ENCODE data around the gene TNFRSF13B. TPM values are rescaled to one million over a fixed set of nuclear protein-coding genes. Genes with fewer than 3 reads are reported as not detected.

Gene TNFRSF13B
- total and polyA plus RNA-seq, 2 experiments from 2014 or later = 0.24 TPM; not detected in 1

DNA sequence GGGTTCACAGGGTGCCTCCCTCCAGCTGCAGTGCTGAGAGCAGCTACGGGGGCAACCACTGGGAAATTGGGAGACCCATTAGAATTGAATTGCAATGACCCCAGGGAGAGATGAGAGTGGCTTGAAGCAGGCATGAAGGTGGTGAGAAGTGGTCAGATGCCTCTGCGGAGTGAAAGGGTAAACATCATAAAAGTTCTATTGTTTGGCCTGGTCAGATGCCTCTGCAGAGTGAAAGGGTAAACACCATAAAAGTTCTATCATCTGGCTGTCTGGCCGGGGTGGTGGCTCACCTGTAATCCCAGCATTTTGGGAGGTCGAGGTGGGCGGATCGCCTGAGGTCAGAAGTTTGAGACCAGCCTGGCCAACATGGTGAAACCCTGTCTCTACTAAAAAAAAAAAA lies 53.5 kb downstream of the TNFRSF13B start:
- no peaks in the 10 kb centered on the region for H3K79me2 ChIP-seq (replicated peaks; ENCODE audit: insufficient read depth)
- H3K27ac Mint-ChIP-seq = no peak overlapping the region
- no peaks in the 10 kb centered on the region for H3K36me3 ChIP-seq (ENCODE audit: insufficient read depth)
- no peaks in the 10 kb centered on the region for H3K9me2 ChIP-seq (ENCODE audit: insufficient read depth)
- no peaks in the 10 kb centered on the region for H3K9me3 Mint-ChIP-seq
- peaks cover 3% of the 10 kb centered on the region for H3K27me3 Mint-ChIP-seq (ENCODE audit: insufficient read depth, low read depth, poor library complexity)
- H4K20me1 ChIP-seq (replicated peaks; ENCODE audit: insufficient read depth) = no peaks in the 10 kb centered on the region
- no peak for ATAC-seq
- no peak for TF ChIP-seq POLR2AphosphoS5 (IDR thresholded peaks at IDR 0.05; ENCODE audit: low read depth)
- TF ChIP-seq, protein P1, sequence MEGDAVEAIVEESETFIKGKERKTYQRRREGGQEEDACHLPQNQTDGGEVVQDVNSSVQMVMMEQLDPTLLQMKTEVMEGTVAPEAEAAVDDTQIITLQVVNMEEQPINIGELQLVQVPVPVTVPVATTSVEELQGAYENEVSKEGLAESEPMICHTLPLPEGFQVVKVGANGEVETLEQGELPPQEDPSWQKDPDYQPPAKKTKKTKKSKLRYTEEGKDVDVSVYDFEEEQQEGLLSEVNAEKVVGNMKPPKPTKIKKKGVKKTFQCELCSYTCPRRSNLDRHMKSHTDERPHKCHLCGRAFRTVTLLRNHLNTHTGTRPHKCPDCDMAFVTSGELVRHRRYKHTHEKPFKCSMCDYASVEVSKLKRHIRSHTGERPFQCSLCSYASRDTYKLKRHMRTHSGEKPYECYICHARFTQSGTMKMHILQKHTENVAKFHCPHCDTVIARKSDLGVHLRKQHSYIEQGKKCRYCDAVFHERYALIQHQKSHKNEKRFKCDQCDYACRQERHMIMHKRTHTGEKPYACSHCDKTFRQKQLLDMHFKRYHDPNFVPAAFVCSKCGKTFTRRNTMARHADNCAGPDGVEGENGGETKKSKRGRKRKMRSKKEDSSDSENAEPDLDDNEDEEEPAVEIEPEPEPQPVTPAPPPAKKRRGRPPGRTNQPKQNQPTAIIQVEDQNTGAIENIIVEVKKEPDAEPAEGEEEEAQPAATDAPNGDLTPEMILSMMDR (conservative IDR thresholded peaks at IDR 0.05; ENCODE audit: low read depth in 2 of 2) = no peak
- no peak for TF ChIP-seq NANOG (IDR thresholded peaks at IDR 0.05; ENCODE audit: borderline replicate concordance)
- TF ChIP-seq JUNB (IDR thresholded peaks at IDR 0.05; ENCODE audit: unreplicated experiment) = no peak
- no peak for TF ChIP-seq EZH2phosphoT487 (IDR thresholded peaks at IDR 0.05; ENCODE audit: unreplicated experiment)
- no peak for TF ChIP-seq STAT1 (IDR thresholded peaks at IDR 0.05; ENCODE audit: unreplicated experiment)
- no peak for TF ChIP-seq ZNF114 (CRISPR knock-in tag; IDR thresholded peaks at IDR 0.05)
- TF ChIP-seq CREB1 (CRISPR knock-in tag; IDR thresholded peaks at IDR 0.05; ENCODE audit: low read depth) = no peak
- no peak for TF ChIP-seq EZH2 (IDR thresholded peaks at IDR 0.05; ENCODE audit: low read depth, unreplicated experiment)
- no peak for TF ChIP-seq ZNF331 (CRISPR knock-in tag; IDR thresholded peaks at IDR 0.05; ENCODE audit: low read depth)
- H3K4me3 ChIP-seq = no peak overlapping the region
- peaks cover 3% of the 10 kb centered on the region; the same call in 1 of the 3 replicates for H3K4me1 Mint-ChIP-seq
- H3K4me1 ChIP-seq (ENCODE audit: insufficient read depth) = no peaks in the 10 kb centered on the region
- no peak for DNase-seq (ENCODE audit: low spot score)
- H3K4me3 Mint-ChIP-seq = no peak overlapping the region
- H3K4me2 ChIP-seq = no peak overlapping the region
- H3K27me3 ChIP-seq (ENCODE audit: insufficient read depth) = no peaks in the 10 kb centered on the region
- H3K36me3 Mint-ChIP-seq (ENCODE audit: low read depth) = no peaks in the 10 kb centered on the region
- no peak overlapping the region for H3K27ac ChIP-seq (ENCODE audit: low read depth)
- no peak overlapping the region for H2AFZ ChIP-seq
- no peaks in the 10 kb centered on the region for H3F3A ChIP-seq (replicated peaks; ENCODE audit: low read depth)

DNA sequence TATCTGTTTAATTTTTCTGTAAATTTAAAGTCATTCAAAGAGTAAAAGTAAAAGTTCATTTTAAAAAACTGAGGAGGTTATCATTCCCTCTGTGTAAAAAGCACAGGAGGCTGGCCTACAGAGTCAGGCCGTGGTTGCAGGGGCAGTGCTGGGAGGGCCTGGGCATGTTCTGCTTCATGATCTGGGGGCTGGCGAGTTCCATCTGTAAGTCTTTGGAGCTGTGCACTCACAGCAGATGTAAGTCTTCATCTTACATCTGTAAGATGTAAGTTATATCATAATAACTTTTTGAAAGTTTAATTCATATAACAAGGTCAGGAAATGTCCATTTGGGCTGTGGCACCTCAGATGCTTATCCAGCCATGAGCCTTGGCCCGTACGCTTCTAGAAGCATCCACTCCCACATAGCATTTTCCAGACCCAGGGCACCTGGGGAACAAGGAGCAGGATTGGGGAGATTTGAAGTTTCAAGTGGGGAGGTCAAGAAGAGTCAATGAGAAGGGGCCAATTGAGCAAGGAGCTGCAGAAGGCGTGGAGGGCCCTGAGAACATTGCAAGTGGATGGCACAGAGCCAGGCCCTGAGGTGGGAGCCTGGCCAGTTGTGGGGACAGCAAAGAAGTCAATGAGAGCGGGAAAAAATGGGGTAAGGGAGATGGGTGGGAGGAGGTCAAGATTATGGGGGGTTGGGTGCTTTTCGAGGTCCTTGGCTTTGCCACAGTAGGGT lies 54.1 kb downstream of the TNFRSF13B start:
- peaks cover 3% of the 10 kb centered on the region for H3K27me3 Mint-ChIP-seq (ENCODE audit: insufficient read depth, low read depth, poor library complexity)
- H3K4me2 ChIP-seq = no peak overlapping the region
- no peak for DNase-seq (ENCODE audit: low spot score)
- TF ChIP-seq, protein P2, sequence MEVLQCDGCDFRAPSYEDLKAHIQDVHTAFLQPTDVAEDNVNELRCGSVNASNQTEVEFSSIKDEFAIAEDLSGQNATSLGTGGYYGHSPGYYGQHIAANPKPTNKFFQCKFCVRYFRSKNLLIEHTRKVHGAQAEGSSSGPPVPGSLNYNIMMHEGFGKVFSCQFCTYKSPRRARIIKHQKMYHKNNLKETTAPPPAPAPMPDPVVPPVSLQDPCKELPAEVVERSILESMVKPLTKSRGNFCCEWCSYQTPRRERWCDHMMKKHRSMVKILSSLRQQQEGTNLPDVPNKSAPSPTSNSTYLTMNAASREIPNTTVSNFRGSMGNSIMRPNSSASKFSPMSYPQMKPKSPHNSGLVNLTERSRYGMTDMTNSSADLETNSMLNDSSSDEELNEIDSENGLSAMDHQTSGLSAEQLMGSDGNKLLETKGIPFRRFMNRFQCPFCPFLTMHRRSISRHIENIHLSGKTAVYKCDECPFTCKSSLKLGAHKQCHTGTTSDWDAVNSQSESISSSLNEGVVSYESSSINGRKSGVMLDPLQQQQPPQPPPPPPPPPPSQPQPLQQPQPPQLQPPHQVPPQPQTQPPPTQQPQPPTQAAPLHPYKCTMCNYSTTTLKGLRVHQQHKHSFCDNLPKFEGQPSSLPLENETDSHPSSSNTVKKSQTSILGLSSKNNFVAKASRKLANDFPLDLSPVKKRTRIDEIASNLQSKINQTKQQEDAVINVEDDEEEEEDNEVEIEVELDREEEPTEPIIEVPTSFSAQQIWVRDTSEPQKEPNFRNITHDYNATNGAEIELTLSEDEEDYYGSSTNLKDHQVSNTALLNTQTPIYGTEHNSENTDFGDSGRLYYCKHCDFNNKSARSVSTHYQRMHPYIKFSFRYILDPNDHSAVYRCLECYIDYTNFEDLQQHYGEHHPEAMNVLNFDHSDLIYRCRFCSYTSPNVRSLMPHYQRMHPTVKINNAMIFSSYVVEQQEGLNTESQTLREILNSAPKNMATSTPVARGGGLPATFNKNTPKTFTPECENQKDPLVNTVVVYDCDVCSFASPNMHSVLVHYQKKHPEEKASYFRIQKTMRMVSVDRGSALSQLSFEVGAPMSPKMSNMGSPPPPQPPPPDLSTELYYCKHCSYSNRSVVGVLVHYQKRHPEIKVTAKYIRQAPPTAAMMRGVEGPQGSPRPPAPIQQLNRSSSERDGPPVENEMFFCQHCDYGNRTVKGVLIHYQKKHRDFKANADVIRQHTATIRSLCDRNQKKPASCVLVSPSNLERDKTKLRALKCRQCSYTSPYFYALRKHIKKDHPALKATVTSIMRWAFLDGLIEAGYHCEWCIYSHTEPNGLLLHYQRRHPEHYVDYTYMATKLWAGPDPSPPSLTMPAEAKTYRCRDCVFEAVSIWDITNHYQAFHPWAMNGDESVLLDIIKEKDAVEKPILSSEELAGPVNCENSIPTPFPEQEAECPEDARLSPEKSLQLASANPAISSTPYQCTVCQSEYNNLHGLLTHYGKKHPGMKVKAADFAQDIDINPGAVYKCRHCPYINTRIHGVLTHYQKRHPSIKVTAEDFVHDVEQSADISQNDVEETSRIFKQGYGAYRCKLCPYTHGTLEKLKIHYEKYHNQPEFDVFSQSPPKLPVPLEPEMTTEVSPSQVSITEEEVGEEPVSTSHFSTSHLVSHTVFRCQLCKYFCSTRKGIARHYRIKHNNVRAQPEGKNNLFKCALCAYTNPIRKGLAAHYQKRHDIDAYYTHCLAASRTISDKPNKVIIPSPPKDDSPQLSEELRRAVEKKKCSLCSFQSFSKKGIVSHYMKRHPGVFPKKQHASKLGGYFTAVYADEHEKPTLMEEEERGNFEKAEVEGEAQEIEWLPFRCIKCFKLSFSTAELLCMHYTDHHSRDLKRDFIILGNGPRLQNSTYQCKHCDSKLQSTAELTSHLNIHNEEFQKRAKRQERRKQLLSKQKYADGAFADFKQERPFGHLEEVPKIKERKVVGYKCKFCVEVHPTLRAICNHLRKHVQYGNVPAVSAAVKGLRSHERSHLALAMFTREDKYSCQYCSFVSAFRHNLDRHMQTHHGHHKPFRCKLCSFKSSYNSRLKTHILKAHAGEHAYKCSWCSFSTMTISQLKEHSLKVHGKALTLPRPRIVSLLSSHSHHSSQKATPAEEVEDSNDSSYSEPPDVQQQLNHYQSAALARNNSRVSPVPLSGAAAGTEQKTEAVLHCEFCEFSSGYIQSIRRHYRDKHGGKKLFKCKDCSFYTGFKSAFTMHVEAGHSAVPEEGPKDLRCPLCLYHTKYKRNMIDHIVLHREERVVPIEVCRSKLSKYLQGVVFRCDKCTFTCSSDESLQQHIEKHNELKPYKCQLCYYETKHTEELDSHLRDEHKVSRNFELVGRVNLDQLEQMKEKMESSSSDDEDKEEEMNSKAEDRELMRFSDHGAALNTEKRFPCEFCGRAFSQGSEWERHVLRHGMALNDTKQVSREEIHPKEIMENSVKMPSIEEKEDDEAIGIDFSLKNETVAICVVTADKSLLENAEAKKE (CRISPR knock-in tag; IDR thresholded peaks at IDR 0.05) = no peak
- TF ChIP-seq ZNF331 (CRISPR knock-in tag; IDR thresholded peaks at IDR 0.05; ENCODE audit: low read depth) = no peak
- TF ChIP-seq JUNB (IDR thresholded peaks at IDR 0.05; ENCODE audit: unreplicated experiment) = no peak
- TF ChIP-seq STAT1 (IDR thresholded peaks at IDR 0.05; ENCODE audit: unreplicated experiment) = no peak

More for the DNA sequence above, 54.1 kb downstream of the TNFRSF13B start:
- Mint-ChIP-seq H3K9me3 (no peaks in the 10 kb centered on the region), H3K4me1 (peaks cover 3% of the 10 kb centered on the region; the same call in 1 of the 3 replicates), H3K36me3 (ENCODE audit: low read depth) (no peaks in the 10 kb centered on the region), H3K4me3 (no peak overlapping the region), H3K27ac (no peak overlapping the region)
- Histone ChIP-seq H4K20me1 (replicated peaks; ENCODE audit: insufficient read depth) (no peaks in the 10 kb centered on the region), H3K36me3 (ENCODE audit: insufficient read depth) (no peaks in the 10 kb centered on the region), H3K79me2 (replicated peaks; ENCODE audit: insufficient read depth) (no peaks in the 10 kb centered on the region), H3K9me2 (ENCODE audit: insufficient read depth) (no peaks in the 10 kb centered on the region), H3F3A (replicated peaks; ENCODE audit: low read depth) (no peaks in the 10 kb centered on the region), H2AFZ (no peak overlapping the region), H3K27ac (ENCODE audit: low read depth) (no peak overlapping the region), H3K4me3 (no peak overlapping the region), H3K27me3 (ENCODE audit: insufficient read depth) (no peaks in the 10 kb centered on the region), H3K4me1 (ENCODE audit: insufficient read depth) (no peaks in the 10 kb centered on the region)
- no peak for ATAC-seq
